K562 (cell line): ENCODE data around the gene SC5D. TPM values are rescaled to one million over a fixed set of nuclear protein-coding genes. Genes with fewer than 3 reads are reported as not detected.

Experiments
- ATAC-seq: fragments of 200-7000 bp; cut with Tn5 transposase; 3 replicates; pipeline ENCODE4 v1.9.1; 2020; ENCODE audit warnings: moderate library complexity
- BruUV-seq: library from RNA; stranded (reverse); fragments of 400-500 nt; replicated peaks from 2 replicates; lab custom pipeline; 2021; lab: Mats Ljungman, UMichigan
- CTCF ChIA-PET: fragments of 300-600 bp; formaldehyde crosslinking; extraction: SDS; loops from one replicate; lab custom pipeline; 2021; ENCODE audit warnings: low intra/inter-chr PET ratio; lab: Yijun Ruan, JAX
- POLR2A ChIA-PET: fragments of 300-600, 350-650 bp; sonication (Branson Sonifier 250); formaldehyde crosslinking; extraction: SDS; loops from one replicate; lab custom pipeline; 2021; ENCODE audit warnings: antibody characterized with exemption, inconsistent platforms; lab: Yijun Ruan, JAX
- DNase-seq, 4 experiments: peaks; one replicate each; pipeline versions ENCODE4 v3.0.0 to v3.0.0-alpha.2; 2011 to 2018; ENCODE audit warnings: low spot score in 3 of 4, mixed read lengths in 3 of 4; ENCODE audit errors: extremely low read depth in 1 of 4
- FAIRE-seq: peaks from 2 replicates; lab custom pipeline; 2011; peaks lifted over from hg19 to GRCh38; lab: Jason Lieb, UNC
- H2AFZ ChIP-seq: 2 replicates; pipeline ENCODE4 v1.6.0; 2011; ENCODE audit warnings: low read depth, low read length, control low read depth, inconsistent platforms
- H3K27ac ChIP-seq: fragments of 200-600 bp; 3 replicates; pipeline ENCODE4 v1.8.0; 2011; ENCODE audit warnings: low read depth, mild to moderate bottlenecking, control low read depth, inconsistent platforms, low read length, moderate library complexity, mixed read lengths; ENCODE audit errors: extremely low read depth
- H3K27me3 ChIP-seq, 2 experiments: fragments of 300-600 bp in 1 of 2; 2 replicates in 1 of 2; 3 replicates in 1 of 2; pipeline versions ENCODE4 v1.6.0 to v1.8.0; 2011; ENCODE audit warnings: inconsistent platforms in 2 of 2, low read length in 2 of 2, mild to moderate bottlenecking in 1 of 2, mixed read lengths in 1 of 2, moderate library complexity in 1 of 2; ENCODE audit not compliant: control insufficient read depth in 2 of 2, insufficient read depth in 2 of 2
- H3K36me3 ChIP-seq: fragments of 300-600 bp; 3 replicates; pipeline ENCODE4 v1.8.0; 2011; ENCODE audit warnings: mild to moderate bottlenecking, low read length, inconsistent platforms; ENCODE audit not compliant: control insufficient read depth, insufficient read depth
- H3K4me1 ChIP-seq, 2 experiments: fragments of 200-600 bp in 1 of 2; replicated peaks in 1 of 2; 2 replicates in 1 of 2; 3 replicates in 1 of 2; pipeline versions ENCODE4 v1.5.1 to v1.8.0; 2011; ENCODE audit warnings: inconsistent platforms in 2 of 2, low read length in 2 of 2, mild to moderate bottlenecking in 1 of 2, mixed read lengths in 1 of 2, moderate library complexity in 1 of 2; ENCODE audit not compliant: control insufficient read depth in 2 of 2, insufficient read depth in 2 of 2
- H3K4me2 ChIP-seq: 2 replicates; pipeline ENCODE4 v1.6.1; 2011; ENCODE audit warnings: low read length, control low read depth, inconsistent platforms, mixed read lengths; ENCODE audit not compliant: insufficient read depth
- H3K4me3 ChIP-seq: fragments of 200-600 bp; sonication (generic), shearing (Covaris generic); 2 replicates; pipeline ENCODE4 v1.5.1; 2016; ENCODE audit warnings: control low read depth, inconsistent platforms
- H3K79me2 ChIP-seq: fragments of 200-600 bp; 3 replicates; pipeline ENCODE4 v1.8.0; 2011; ENCODE audit warnings: low read length, inconsistent platforms; ENCODE audit not compliant: control insufficient read depth, insufficient read depth
- H3K9ac ChIP-seq, 2 experiments: 2 replicates each; pipeline versions ENCODE4 v1.6.0 to v1.6.1; 2011; ENCODE audit warnings: low read depth in 2 of 2, low read length in 2 of 2, control low read depth in 1 of 2, inconsistent platforms in 1 of 2, mild to moderate bottlenecking in 1 of 2, mixed read lengths in 1 of 2; ENCODE audit not compliant: insufficient read depth in 1 of 2
- H3K9me1 ChIP-seq: one replicate; pipeline ENCODE4 v1.6.0; 2011; ENCODE audit warnings: inconsistent platforms, mild to moderate bottlenecking, low read length, moderate library complexity; ENCODE audit not compliant: control insufficient read depth, insufficient read depth
- H3K9me3 ChIP-seq: replicated peaks from 2 replicates; pipeline ENCODE4 v1.5.1; 2011; ENCODE audit warnings: low read depth, low read length, inconsistent platforms; ENCODE audit not compliant: control insufficient read depth, insufficient read depth
- H4K20me1 ChIP-seq: replicated peaks from 2 replicates; pipeline ENCODE4 v1.6.1; 2011; ENCODE audit warnings: low read length, inconsistent platforms, mixed read lengths; ENCODE audit not compliant: control insufficient read depth, insufficient read depth
- ARID1B ChIP-seq: fragments of 450-650 bp; IDR thresholded peaks from 2 replicates; pipeline ENCODE4 v1.6.1; 2016; ENCODE audit warnings: antibody characterized with exemption, mild to moderate bottlenecking, inconsistent platforms
- EGR1 ChIP-seq: fragments of 450-650 bp; conservative IDR thresholded peaks from 2 replicates; pipeline ENCODE4 v1.6.1; 2017; ENCODE audit warnings: mild to moderate bottlenecking
- GTF2E2 ChIP-seq: fragments of 200-800 bp; sonication (Bioruptor generic); IDR thresholded peaks from 2 replicates; pipeline ENCODE4 v1.6.1; 2016; ENCODE audit warnings: missing genetic modification characterization, missing compliant biosample characterization
- MTA1 ChIP-seq: fragments of 450-650 bp; IDR thresholded peaks from 2 replicates; pipeline ENCODE4 v1.6.1; 2017; ENCODE audit warnings: borderline replicate concordance
- PCBP2 ChIP-seq: fragments of 200-400 bp; formaldehyde crosslinking; IDR thresholded peaks from 2 replicates; pipeline ENCODE4 v1.6.1; 2018; ENCODE audit warnings: low read length, low read depth, mild to moderate bottlenecking, moderate library complexity; ENCODE audit not compliant: poor library complexity, severe bottlenecking
- RAD21 ChIP-seq, 2 experiments: fragments of 250-450 bp in 1 of 2; fragments of 450-650 bp in 1 of 2; sonication (Bioruptor Pico) in 1 of 2; formaldehyde crosslinking in 1 of 2; IDR thresholded peaks in 1 of 2; conservative IDR thresholded peaks in 1 of 2; 2 replicates each; pipeline versions ENCODE4 v1.4.0 to v1.8.0; 2020 to 2022; ENCODE audit warnings: mild to moderate bottlenecking in 2 of 2, moderate library complexity in 1 of 2
- SREBF1 ChIP-seq: fragments of 150-350 bp; IDR thresholded peaks from 2 replicates; pipeline ENCODE4 v1.6.1; 2014; ENCODE audit warnings: antibody characterized with exemption, low read depth, low read length, borderline replicate concordance
- U2AF1 ChIP-seq: fragments of 200-400 bp; formaldehyde crosslinking; optimal IDR thresholded peaks from 2 replicates; pipeline ENCODE3; 2017; ENCODE audit warnings: mild to moderate bottlenecking, low read depth, low read length, moderate library complexity
- WGBS: fragments of 100-300 bp; shearing (Covaris generic); methylation state at CpG from one replicate; pipeline ENCODE4 v1.1.6; 2016; ENCODE audit warnings: low coverage, mixed read lengths; ENCODE audit not compliant: insufficient coverage; ENCODE audit errors: missing lambda C conversion rate; 5-methylcytosine and 5-hydroxymethylcytosine counted together
- in situ Hi-C: fragments of 300-500 bp; cut with MboI; formaldehyde crosslinking; loops from 4 replicates; pipeline ENCODE4 v1.15.0; 2018; ENCODE audit warnings: inconsistent platforms, mixed read lengths
- intact Hi-C: fragments of 100-400 bp; cut with micrococcal nuclease; formaldehyde crosslinking; loops from 2 replicates; pipeline ENCODE4 v1.14.2; 2022
- polyA plus RNA-seq, 8 experiments: library from polyadenylated mRNA; depleted of rRNA in 4 of 8; stranded (reverse) in 5 of 8; unstranded in 3 of 8; fragments of >200 nt; fragmentation: Nextera tagmentation in 2 of 8; fragmentation: Illumina TruSeq in 1 of 8; extraction: Ambion mirVana in 2 of 8; extraction: Trizol in 1 of 8; gene quantifications; 2 replicates each; pipeline versions ENCODE4 v1.2.1 to v1.2.3, GENCODE V29; 2011 to 2014; ENCODE audit warnings: inconsistent platforms in 1 of 8, missing spikeins in 1 of 8
- total RNA-seq, 7 experiments: library from RNA; depleted of rRNA in 6 of 7; stranded (reverse); fragments of >200 nt in 6 of 7; fragmentation: Illumina TruSeq in 2 of 7; extraction: Trizol in 2 of 7; gene quantifications; 2 replicates each; pipeline versions ENCODE4 v1.2.1 to v1.2.3, GENCODE V29; 2011 to 2021; ENCODE audit warnings: low replicate concordance in 1 of 7
- TF ChIP-seq, protein P1 (sequence below): IDR thresholded peaks from 3 replicates; pipeline ENCODE4 v1.6.1; 2011; ENCODE audit warnings: borderline replicate concordance, mild to moderate bottlenecking; ENCODE audit not compliant: insufficient read length, insufficient read depth
- TF ChIP-seq, protein P2 (sequence below): fragments of 250-450 bp; sonication (Bioruptor Pico); IDR thresholded peaks from 2 replicates; pipeline ENCODE4 v1.5.0; 2020; ENCODE audit warnings: mild to moderate bottlenecking
- TF ChIP-seq, protein P3 (sequence below): fragments of 250-450 bp; sonication (Bioruptor Pico); IDR thresholded peaks from 2 replicates; pipeline ENCODE4 v1.4.0; 2020; ENCODE audit warnings: mild to moderate bottlenecking, moderate library complexity, borderline replicate concordance
- TF ChIP-seq, protein P4 (sequence below): fragments of 450-650 bp; IDR thresholded peaks from 2 replicates; pipeline ENCODE4 v1.6.1; 2018; ENCODE audit warnings: mild to moderate bottlenecking, low read depth; ENCODE audit not compliant: partially characterized antibody

SC5D gene
- total and polyA plus RNA-seq, 9 of the 15 experiments (the other 6 are each of a cell fraction or from before 2014, with no cell fraction given), result 7.6 to 84.0 (median 17.4) TPM

DNA sequence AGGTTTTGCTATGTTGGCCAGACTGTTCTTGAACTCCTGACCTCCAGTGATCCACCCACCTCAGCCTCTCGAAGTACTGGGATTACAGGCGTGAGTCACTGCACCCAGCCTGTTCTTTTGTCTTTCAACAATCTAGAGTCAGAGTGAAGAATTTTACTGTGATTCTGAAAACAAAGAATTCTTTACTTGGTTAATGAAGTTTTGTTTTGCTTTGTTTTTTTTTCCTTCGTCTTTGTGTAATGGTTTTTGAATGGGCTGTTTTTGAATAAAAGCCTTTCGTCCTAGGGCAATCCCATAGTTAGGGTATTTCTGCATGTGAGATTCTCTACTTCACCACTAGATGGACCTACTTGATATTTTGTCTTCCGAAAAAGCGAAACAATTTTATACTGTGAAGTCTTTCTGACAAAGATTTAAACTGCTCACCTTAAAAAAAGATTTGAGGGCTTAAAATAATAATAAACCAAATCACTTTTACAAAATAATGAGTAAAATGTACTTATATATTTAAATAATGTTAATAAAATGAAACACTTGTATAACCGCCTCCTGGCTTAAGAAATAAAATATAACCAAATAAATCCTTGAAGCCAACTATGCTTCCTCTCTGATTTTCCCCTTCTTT is 43.4 kb upstream of the SC5D start (continued):
- TF ChIP-seq RAD21 (CRISPR knock-in tag; conservative IDR thresholded peaks at IDR 0.05 in 1 of 2, IDR thresholded peaks at IDR 0.05 in 1 of 2), result peak; percentile 28 to 48; a peak in 2 of 4 replicates
- TF ChIP-seq EGR1, result peak; percentile 40; the same call in 1 of the 2 replicates

DNA sequence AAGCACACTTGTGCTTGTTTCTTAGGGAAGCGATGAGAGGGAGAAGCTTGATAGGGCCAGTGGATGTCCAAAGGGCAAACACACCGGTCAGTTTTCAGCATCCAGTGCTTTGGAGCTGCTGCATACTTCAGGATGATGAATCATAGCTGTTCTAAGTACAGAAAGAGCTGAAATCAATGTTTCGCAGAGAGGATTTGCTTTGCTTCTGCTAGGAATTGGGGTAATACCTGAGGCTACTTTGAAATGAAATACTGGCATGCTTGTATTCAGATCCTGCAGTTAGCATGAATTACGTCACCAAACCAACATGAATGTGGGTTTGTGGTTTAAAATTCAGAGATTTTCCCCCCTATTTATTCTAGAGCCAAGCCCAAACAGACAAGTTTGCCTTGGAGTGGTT is 41.7 kb upstream of the SC5D start:
- ATAC-seq (no peak), DNase-seq (no peak), FAIRE-seq (no peak)
- Histone ChIP-seq H3K9me3 (no peaks in the 10 kb centered on the region), H3K27ac (no peak overlapping the region), H3K79me2 (no peaks in the 10 kb centered on the region), H3K4me1 (peaks cover 0 to 7% of the 10 kb centered on the region in 2 experiments; a peak in 2 of 5 replicates), H3K36me3 (no peaks in the 10 kb centered on the region), H2AFZ (no peak overlapping the region), H3K4me3 (no peak overlapping the region), H3K27me3 (peaks cover 0 to 9% of the 10 kb centered on the region in 2 experiments; a peak in 1 of 5 replicates), H3K9ac (no peak overlapping the region), H3K4me2 (no peak overlapping the region), H4K20me1 (no peaks in the 10 kb centered on the region), H3K9me1 (no peaks in the 10 kb centered on the region)
- in situ Hi-C loops, result no loop called here
- BruUV-seq, result no TSS peak
- ChIA-PET POLR2A (interaction anchor here (0.7 kb wide), 1 partner anchor 456 kb away, joined by 3 read pairs; no protein-coding TSS in a partner anchor), CTCF (no interaction called here)
- WGBS, result 0% methylated on average over 4 of the region's 4 CpGs
- intact Hi-C loops, result no loop called here
- TF ChIP-seq, protein P1, sequence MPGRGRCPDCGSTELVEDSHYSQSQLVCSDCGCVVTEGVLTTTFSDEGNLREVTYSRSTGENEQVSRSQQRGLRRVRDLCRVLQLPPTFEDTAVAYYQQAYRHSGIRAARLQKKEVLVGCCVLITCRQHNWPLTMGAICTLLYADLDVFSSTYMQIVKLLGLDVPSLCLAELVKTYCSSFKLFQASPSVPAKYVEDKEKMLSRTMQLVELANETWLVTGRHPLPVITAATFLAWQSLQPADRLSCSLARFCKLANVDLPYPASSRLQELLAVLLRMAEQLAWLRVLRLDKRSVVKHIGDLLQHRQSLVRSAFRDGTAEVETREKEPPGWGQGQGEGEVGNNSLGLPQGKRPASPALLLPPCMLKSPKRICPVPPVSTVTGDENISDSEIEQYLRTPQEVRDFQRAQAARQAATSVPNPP, result no peak
- no peak for TF ChIP-seq MTA1
- TF ChIP-seq, protein P2, sequence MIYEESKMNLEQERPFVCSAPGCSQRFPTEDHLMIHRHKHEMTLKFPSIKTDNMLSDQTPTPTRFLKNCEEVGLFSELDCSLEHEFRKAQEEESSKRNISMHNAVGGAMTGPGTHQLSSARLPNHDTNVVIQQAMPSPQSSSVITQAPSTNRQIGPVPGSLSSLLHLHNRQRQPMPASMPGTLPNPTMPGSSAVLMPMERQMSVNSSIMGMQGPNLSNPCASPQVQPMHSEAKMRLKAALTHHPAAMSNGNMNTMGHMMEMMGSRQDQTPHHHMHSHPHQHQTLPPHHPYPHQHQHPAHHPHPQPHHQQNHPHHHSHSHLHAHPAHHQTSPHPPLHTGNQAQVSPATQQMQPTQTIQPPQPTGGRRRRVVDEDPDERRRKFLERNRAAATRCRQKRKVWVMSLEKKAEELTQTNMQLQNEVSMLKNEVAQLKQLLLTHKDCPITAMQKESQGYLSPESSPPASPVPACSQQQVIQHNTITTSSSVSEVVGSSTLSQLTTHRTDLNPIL (CRISPR knock-in tag), result no peak
- TF ChIP-seq, protein P3, sequence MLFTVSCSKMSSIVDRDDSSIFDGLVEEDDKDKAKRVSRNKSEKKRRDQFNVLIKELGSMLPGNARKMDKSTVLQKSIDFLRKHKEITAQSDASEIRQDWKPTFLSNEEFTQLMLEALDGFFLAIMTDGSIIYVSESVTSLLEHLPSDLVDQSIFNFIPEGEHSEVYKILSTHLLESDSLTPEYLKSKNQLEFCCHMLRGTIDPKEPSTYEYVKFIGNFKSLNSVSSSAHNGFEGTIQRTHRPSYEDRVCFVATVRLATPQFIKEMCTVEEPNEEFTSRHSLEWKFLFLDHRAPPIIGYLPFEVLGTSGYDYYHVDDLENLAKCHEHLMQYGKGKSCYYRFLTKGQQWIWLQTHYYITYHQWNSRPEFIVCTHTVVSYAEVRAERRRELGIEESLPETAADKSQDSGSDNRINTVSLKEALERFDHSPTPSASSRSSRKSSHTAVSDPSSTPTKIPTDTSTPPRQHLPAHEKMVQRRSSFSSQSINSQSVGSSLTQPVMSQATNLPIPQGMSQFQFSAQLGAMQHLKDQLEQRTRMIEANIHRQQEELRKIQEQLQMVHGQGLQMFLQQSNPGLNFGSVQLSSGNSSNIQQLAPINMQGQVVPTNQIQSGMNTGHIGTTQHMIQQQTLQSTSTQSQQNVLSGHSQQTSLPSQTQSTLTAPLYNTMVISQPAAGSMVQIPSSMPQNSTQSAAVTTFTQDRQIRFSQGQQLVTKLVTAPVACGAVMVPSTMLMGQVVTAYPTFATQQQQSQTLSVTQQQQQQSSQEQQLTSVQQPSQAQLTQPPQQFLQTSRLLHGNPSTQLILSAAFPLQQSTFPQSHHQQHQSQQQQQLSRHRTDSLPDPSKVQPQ (CRISPR knock-in tag), result no peak
- no peak for TF ChIP-seq SREBF1
- no peak for TF ChIP-seq PCBP2
- TF ChIP-seq U2AF1, result no peak
- no peak for TF ChIP-seq GTF2E2 (tag)
- TF ChIP-seq, protein P4, sequence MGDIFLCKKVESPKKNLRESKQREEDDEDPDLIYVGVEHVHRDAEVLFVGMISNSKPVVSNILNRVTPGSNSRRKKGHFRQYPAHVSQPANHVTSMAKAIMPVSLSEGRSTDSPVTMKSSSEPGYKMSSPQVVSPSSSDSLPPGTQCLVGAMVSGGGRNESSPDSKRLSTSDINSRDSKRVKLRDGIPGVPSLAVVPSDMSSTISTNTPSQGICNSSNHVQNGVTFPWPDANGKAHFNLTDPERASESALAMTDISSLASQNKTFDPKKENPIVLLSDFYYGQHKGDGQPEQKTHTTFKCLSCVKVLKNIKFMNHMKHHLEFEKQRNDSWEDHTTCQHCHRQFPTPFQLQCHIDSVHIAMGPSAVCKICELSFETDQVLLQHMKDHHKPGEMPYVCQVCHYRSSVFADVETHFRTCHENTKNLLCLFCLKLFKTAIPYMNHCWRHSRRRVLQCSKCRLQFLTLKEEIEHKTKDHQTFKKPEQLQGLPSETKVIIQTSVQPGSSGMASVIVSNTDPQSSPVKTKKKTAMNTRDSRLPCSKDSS, result no peak
- TF ChIP-seq ARID1B, result no peak
